Upper lobe of left lung (tissue), 4 donors: ENCODE data around the gene CDH22.

Experiments
- CTCF ChIP-seq, 6 experiments: fragments of 450-650 bp in 4 of 6; fragments of 200-600 bp in 2 of 6; sonication (generic) in 2 of 6; IDR thresholded peaks; one replicate each; pipeline ENCODE4 v1.5.1; 2016 to 2019; ENCODE audit warnings: antibody characterized with exemption in 6 of 6
- EP300 ChIP-seq, 4 donors: sonication (generic); formaldehyde crosslinking; IDR thresholded peaks; one replicate each; pipeline ENCODE4 v1.5.1; 2017; ENCODE audit warnings: antibody characterized with exemption in 4 of 4, control low read depth in 2 of 4
- POLR2AphosphoS5 ChIP-seq, 2 donors: sonication (generic); formaldehyde crosslinking; IDR thresholded peaks; one replicate each; pipeline ENCODE4 v1.5.1; 2017; ENCODE audit warnings: antibody characterized with exemption in 2 of 2

GRCh38 chr20:46282669-46283068 lies 25.6 kb downstream of the CDH22 start:
- TF ChIP-seq POLR2AphosphoS5 (IDR thresholded peaks at IDR 0.05) (no peak), CTCF (IDR thresholded peaks at IDR 0.05) (no peak), EP300 (IDR thresholded peaks at IDR 0.05) (no peak)
